Mucosa of descending colon (tissue), 3 donors: ENCODE results near the gene FOXK2. TPM values are rescaled to one million over a fixed set of nuclear protein-coding genes. Genes with fewer than 3 reads are reported as not detected.

ENCODE experiments used
- ATAC-seq: fragments of 200-7000 bp; cut with Tn5 transposase; one replicate; pipeline ENCODE4 v1.9.1; 2020; ENCODE audit warnings: mild to moderate bottlenecking, moderate library complexity
- DNase-seq, 3 donors: peaks; one replicate each; pipeline ENCODE4 v3.0.0-alpha.2; 2020
- H3K36me3 ChIP-seq: fragments of 200-600 bp; one replicate; pipeline ENCODE4 v1.8.0; 2021; ENCODE audit warnings: low read depth, mild to moderate bottlenecking
- H3K4me1 ChIP-seq: fragments of 200-600 bp; one replicate; pipeline ENCODE4 v1.8.0; 2021; ENCODE audit warnings: low read depth, mild to moderate bottlenecking
- H3K4me3 ChIP-seq: fragments of 200-600 bp; one replicate; pipeline ENCODE4 v1.8.0; 2021; ENCODE audit warnings: mild to moderate bottlenecking
- H3K9me3 ChIP-seq: fragments of 200-600 bp; one replicate; pipeline ENCODE4 v1.8.0; 2021; ENCODE audit warnings: mild to moderate bottlenecking
- CTCF ChIP-seq: fragments of 200-600 bp; IDR thresholded peaks from one replicate; pipeline ENCODE4 v1.8.0; 2022; ENCODE audit warnings: antibody characterized with exemption, mild to moderate bottlenecking
- intact Hi-C, 2 donors: fragments of 100-400 bp; cut with DNase I in 1 of 2; cut with micrococcal nuclease in 1 of 2; formaldehyde crosslinking; loops; one replicate each; pipeline versions ENCODE4 v1.11.0 to v1.11.1; 2022; cut with DNase I, micrococcal nuclease
- total RNA-seq, 3 donors: library from RNA; stranded (reverse); fragmentation: NEBNext Ultra II Directional in 2 of 3; extraction: Animal tissue kit (Norgen Biotek cat#: 25700) in 2 of 3; gene quantifications; one replicate each; pipeline versions ENCODE4 v1.2.1 to v1.2.4, GENCODE V29; 2021 to 2023
- donor health status: DM: no; HTN: no; CAD: no; lungs with moderate emphysema.
- donor health status: DM: no; HTN: no; CAD: no.
- donor health status: DM: no; HTN: yes; CAD: no.

FOXK2 gene
- total RNA-seq, 3 donors from 2014 or later: 39.7 to 62.3 (median 43.5) TPM

- Histone ChIP-seq H3K4me3 (no peak overlapping the region), H3K4me1 (peaks cover 41% of the 10 kb centered on the region), H3K36me3 (no peaks in the 10 kb centered on the region), H3K9me3 (no peaks in the 10 kb centered on the region)
- no peak for ATAC-seq
- no peak for DNase-seq
- intact Hi-C loops: no loop called here
- no peak for TF ChIP-seq CTCF
Measured at GRCh38 chr17:82565551-82565950, 46.0 kb downstream of the FOXK2 start.

DNA sequence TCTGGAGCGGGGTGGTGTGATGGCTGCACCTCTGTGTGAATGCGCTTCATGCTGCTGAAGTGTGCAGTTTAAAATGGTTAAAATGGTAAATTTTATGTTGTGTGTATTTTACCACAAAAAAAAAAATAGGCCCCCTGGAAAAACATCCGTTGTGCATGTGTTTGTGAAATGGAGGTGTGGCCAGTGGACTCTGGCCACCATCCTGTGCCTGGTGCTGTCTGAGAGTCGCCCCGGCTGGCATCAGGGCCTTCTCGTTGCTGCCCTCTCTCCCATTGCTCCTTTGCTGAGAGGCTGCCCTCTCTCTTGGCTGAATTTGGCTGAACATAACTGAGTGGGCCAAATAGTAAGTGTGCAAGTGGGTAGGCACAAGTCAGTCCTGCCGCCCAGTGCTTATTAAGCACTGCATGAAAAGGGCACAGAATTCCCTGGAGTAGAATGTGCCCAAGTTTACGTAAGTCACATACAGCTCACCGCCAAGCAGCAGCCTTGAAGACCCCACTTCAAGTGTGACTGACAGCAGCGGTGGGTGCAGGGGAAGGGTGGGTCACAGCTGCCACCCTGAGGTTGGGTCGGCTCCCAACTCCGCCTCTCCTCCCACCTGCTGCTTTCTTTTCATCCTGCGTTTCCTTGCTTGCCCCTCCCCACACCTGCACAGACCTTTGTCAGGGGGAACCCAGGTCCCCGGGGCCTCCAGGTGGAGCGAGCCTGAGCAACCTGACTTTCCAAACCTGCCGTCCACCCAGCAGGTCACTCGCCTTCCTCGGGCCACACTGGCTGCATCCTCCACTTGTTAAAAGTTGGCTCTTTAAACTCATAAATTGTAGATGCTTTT lies 46.8 kb downstream of the FOXK2 start:
- no peak for TF ChIP-seq CTCF
- peaks cover 39% of the 10 kb centered on the region for H3K4me1 ChIP-seq
- no peaks in the 10 kb centered on the region for H3K9me3 ChIP-seq
- intact Hi-C loops: no loop called here
- no peaks in the 10 kb centered on the region for H3K36me3 ChIP-seq
- DNase-seq (peak; percentile 59 to 63 (median 61)), ATAC-seq (peak; percentile 60)
- H3K4me3 ChIP-seq: no peak overlapping the region

DNA sequence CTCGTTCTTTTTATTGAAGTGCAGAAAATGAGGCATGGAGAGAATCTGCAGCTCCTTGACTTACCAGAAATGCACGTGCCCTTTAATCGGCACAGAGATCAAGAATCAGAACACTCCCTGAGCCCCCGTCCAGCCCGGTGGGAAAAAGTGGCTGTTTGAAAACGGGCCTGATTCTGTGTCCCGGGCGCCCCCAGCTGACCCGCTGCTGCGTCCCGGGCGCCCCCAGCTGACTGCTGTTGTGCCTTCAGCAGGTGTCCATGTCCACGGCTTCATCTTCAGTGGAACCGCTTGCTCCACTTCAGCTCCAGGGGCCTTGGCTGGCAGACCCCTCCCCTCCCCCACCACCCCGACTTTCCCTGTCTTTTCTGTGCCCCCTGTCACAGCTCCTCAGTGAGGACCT lies 47.8 kb downstream of the FOXK2 start:
- Histone ChIP-seq H3K4me1 (peaks cover 35% of the 10 kb centered on the region), H3K36me3 (no peaks in the 10 kb centered on the region), H3K9me3 (no peaks in the 10 kb centered on the region), H3K4me3 (no peak overlapping the region)
- no peak for ATAC-seq
- no peak for DNase-seq
- intact Hi-C loops: no loop called here
- TF ChIP-seq CTCF: no peak

DNA sequence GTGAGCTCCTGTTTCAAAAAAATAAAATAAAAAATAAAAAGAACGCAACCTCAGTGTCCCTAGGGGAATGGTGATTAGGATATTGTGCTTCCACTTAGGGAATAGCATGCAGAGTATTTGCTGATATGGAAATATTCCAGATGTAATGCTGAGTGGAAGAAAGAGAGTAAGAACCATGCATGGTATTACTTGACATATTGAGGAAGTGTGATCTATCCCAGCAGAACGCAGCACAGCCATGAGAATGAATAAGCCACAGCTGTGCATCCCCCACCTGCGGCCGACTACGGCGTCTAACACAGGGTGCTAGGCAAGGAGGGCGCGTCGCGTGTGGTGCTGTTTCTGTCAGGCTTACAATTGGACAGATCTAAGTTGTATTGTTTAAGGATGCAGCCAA lies 49.5 kb downstream of the FOXK2 start:
- TF ChIP-seq CTCF: no peak
- Histone ChIP-seq H3K9me3 (no peaks in the 10 kb centered on the region), H3K4me1 (peaks cover 30% of the 10 kb centered on the region), H3K4me3 (no peak overlapping the region), H3K36me3 (no peaks in the 10 kb centered on the region)
- intact Hi-C loops: no loop called here
- no peak for ATAC-seq
- no peak for DNase-seq

- Histone ChIP-seq H3K9me3 (no peaks in the 10 kb centered on the region), H3K36me3 (no peaks in the 10 kb centered on the region), H3K4me3 (no peak overlapping the region), H3K4me1 (peaks cover 30% of the 10 kb centered on the region)
- intact Hi-C loops: no loop called here
- ATAC-seq (no peak), DNase-seq (no peak)
- no peak for TF ChIP-seq CTCF
Measured at GRCh38 chr17:82569621-82570020, 50.1 kb downstream of the FOXK2 start.
